Ishikawa (cell line): ENCODE measurements around the gene MLLT10.

Source experiments
- CREB1 ChIP-seq: IDR thresholded peaks from 2 replicates; pipeline ENCODE4 v1.6.1; 2012; ENCODE audit warnings: low read depth
- FOXM1 ChIP-seq: IDR thresholded peaks from 2 replicates; pipeline ENCODE4 v1.6.1; 2012; ENCODE audit warnings: low read depth, borderline replicate concordance
- MAX ChIP-seq: IDR thresholded peaks from 2 replicates; pipeline ENCODE4 v1.6.1; 2012
- YY1 ChIP-seq: IDR thresholded peaks from 2 replicates; pipeline ENCODE4 v1.6.1; 2012; ENCODE audit warnings: low read depth

- TF ChIP-seq FOXM1 (no peak), YY1 (peak; percentile 54; the same call in 1 of the 2 replicates), CREB1 (no peak), MAX (peak; percentile 55)
Measured at GRCh38 chr10:21497177-21497807, 36.7 kb upstream of the MLLT10 start.
